ENCODE measurements around the gene GRP.

Gene GRP

DNA sequence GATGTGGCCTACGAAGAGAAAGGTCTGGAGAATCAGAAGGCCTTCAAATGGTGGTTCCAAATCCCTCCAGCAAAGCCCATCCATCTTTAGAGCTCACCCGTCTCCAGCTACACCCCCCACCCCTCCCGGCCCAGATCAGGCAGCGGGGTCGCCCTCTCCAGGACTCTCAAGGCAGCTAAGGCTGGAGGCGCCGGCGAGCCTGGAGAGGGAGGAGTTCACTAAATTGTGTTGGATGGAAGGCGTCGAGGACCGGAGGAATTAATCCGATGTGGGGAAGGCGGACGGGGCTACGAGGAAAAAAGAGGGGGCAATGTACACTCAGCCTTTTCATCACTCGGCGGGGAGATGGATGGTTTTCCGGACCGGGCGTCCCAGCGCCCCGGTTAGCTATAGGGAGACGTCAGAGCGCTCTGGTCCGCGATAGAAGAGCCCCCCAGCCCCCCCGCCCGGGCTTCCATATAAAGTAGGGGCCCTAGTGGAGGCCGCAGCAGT lies at the start of gene GRP:
TSS of gene GRP (plus strand) at position 487 of the 492 bp plus-strand sequence. CDS start 108 bp downstream, outside the sequence.
- no peak for DNase-seq (ENCODE audit: low spot score)

DNA sequence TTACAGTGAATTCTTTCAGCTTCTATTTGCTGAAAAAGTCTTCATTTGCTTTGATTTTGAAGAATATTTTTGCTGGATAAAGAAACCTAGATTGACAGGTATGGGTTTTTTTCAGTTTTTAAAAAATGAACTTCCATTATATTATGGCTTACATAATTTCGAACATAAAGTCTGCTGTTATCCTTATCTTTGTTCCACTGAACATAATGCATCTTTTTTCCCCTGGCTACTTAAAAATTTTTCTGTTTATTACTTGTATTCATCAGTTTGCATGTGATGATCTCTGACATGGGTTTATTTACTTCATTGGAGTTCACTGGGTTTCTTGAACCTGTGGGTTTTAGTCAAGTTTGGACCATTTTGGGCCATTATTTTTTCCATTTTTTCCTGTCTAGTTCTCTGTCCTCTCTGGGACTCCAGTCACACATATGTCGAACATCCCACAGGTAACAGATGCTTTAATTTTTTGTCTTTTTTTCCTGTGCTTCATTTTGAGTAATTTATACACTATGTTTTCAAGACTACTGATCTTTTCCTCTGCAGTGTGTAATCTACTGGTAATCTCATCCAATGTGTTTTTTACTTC lies 47.2 kb upstream of the GRP start:
- no peak for DNase-seq (ENCODE audit: low spot score)

DNA sequence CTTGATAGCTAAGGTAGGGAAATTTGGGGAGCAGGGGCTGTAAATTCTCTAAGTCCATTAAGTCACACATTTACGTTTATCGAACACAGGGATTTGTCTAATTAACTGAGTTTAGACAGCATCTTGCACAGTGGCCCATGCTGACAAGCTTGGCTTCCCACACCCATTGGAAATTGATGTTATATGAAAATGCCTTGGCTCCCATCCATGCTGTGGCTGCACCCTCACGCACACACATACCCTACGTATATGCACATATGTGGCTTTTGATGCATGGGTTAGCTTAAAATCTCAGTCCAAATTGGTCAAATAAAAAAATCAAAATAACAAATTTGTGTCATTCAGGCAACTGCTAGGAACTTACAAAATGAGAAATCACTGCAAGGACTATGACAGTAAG lies 42.5 kb upstream of the GRP start:
- no peak for DNase-seq (ENCODE audit: low spot score)

DNA sequence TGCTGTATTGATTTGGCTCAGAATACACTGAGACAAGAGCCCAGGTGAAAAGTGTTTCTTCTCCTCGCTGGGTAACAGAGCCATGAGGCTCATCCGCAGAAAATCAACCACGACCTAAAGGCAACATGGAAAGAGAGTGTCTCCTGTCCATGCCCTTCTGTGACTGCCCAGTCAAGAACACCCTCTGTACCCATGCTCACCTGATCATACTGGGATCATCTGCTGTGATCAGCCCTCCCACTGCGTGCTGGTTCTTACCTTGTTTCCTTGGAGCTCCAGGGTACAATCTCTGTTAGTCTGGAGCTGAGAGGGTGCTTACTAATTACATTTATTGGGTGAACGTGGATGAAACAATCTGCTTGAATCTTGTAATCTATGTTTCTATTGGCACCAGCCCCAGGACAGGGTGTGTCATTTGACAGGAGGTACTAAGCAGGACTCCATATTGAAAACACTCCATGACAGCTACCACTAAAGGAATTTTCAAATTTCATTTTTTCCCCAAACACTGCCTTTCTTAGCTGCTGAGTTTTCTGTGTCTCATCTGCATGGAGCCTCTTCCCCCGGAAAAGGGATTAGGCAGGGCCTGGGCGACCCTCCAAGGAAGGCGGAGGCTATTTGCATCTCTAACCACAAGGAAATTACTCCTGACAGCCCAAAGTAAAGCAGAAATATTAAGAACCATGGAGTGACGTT lies 39.7 kb upstream of the GRP start:
- no peak for DNase-seq (ENCODE audit: low spot score)

DNA sequence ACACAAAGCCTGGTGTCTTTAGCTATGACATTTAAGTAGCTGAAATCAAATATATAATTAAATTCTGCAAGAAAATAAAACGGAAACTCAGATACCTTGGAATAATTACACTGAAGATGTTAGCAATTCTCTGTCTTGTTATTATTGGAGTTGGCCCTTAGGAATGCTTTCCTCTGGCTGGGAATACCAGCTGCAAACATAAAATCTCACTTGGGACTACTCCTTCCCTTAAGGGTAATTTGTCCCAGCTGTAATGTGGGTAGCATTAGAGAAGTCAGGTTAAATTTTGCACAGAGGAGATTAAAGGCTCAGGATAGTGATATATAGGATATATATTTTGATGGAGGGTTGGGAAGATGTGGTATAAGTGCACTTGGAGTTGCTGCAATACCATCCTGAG lies 37.3 kb upstream of the GRP start:
- no peak for DNase-seq (ENCODE audit: low spot score)

DNA sequence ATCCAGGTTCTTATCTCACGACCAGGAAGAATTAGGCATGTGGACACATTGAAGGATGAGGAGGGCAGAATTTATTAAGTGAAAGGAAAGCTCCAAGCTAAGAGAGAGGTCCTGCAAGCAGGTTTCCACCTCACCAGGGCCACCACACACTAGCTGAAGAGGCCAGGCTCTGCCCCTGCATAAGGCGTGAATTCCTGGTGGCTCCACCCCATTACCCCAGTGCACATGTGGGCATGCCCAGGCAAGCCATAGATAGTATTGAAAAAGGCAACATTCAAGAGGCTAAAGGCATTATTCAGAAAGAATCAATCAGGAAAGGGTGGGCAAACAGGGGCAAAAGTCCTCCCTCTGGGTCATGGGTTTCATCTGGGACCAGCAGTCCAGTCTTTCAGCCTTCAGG lies 30.9 kb upstream of the GRP start:
- DNase-seq (ENCODE audit: low spot score): no peak

DNA sequence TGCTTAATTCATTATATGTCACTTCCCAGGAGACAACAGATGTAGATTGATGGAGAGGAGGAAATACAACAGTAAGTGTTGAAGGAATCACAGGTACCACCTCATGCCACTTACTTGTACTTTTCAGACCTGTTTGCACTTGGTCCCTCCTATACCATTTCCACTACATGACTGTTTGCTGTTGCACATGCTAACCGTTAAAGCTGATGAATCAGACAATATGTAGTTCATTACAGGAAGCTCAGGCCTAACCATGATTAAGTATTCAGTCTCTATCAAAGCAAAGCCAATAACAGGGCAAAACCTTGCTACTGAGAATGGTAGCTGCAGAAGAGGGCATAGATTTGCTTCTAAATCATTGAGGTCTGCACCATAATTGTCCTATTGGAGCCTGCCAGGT lies 30.2 kb upstream of the GRP start:
- DNase-seq (ENCODE audit: low spot score): no peak

DNA sequence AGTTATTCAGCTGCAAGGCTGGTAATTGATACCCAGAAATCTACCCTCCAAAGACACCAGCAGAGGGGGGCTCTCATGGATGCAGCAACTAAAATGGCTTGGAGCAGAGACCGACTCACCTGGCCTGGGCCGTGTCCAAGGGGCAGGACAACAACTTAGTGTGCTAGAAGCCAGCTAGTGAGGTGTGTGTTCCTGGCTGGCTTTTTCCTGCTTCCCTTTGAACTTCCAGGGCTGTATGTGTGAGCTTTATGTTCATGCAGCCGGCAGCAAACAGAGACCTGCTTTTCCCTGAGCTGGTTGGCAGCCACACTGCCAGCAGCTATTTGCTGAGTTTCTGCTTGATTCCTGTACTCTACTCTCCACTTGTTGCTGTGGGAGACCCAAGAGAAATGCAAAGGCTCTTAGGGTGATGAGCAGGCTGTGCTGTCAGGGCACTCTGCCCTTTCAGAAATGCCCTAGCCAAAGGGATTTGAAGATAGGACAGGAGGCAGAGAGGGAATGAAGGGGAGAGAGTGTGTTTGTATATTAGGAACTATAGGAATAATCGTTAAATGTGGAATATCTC lies 23.7 kb upstream of the GRP start:
- no peak for DNase-seq (ENCODE audit: low spot score)

DNA sequence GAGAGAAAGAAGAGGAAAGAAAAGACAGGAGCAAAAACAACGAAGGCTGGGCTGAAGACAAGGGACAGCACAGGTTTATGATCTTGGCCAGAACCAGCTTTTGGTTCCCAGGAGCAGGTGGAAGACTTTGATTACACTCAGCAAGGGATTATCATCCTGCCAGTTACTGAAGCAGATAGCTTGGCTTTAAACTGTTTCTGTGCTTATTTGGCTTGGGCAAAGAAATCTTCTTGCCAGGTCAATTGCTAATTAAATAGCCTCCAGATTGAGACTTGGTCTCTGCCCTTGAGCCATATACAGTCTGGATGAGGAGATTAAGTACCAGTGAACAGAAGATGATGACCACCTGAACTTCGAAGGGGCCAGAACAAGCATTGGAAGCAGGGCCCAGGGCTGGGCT lies 22.3 kb upstream of the GRP start:
- no peak for DNase-seq (ENCODE audit: low spot score)

DNA sequence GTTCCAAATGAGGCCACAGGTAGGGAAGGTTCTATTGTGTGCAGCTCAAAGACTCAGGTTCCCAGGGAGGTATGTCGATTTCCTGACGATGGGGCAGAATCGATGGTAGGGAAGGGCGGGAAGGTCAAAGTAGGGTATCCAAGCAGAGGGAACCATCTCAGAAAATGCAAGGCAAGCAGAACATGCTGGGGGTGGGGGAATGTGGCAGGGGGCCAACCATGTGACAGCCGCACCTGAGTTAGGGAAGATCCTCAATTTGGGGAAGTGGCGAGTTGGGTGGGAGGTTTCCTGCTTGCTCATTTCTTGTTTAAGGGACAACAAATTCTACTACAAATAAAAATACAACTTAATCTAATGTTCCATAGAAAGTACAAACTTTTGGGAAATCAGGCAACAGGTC lies 21.7 kb upstream of the GRP start:
- DNase-seq (ENCODE audit: low spot score): no peak

DNA sequence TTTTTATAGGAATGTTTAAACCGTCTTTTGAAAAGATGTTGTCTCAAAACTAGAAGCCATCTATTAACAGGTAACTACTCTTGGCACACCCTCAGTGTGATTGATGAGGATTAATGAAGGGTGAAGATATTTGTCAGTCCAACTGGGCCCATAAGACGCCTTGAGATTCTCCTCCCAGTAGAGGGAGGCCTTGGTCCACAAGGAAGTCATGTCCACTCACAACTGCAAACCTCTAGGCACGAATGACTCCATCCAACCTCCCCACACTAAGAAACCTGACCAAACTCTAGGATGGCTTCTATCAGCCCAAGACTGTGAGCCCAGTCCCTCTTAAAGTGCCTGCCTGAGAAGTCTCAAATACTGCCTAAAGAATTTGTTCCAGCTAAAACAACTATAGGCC lies 19.2 kb upstream of the GRP start:
- no peak for DNase-seq (ENCODE audit: low spot score)

DNA sequence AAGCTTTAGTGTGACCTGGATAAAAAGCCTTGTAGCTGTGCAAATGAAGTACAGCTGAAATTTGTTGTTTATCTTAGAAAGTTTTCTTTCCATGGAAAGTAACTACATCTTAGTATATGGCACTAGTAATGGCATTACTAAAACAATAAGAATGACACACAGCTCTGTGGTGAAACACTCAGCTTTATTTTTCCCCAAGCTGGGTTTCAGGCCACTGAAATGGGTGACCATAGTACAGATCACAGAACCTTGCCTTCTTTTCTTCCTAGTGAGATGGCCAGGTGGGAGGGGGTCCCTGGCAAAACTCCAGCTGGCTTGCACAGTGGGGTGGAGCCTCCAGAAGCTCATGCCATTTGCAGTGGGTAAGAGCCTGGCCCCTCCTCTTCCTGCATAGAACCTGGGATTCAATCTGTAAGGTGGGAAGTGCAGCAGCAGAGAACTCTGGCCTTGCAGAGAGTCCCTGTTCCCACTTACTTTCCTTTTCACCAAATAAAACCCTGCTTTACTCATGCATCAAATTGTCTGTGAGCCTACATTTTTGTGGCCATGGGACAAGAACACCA lies 17.6 kb upstream of the GRP start:
- no peak for DNase-seq (ENCODE audit: low spot score)

DNA sequence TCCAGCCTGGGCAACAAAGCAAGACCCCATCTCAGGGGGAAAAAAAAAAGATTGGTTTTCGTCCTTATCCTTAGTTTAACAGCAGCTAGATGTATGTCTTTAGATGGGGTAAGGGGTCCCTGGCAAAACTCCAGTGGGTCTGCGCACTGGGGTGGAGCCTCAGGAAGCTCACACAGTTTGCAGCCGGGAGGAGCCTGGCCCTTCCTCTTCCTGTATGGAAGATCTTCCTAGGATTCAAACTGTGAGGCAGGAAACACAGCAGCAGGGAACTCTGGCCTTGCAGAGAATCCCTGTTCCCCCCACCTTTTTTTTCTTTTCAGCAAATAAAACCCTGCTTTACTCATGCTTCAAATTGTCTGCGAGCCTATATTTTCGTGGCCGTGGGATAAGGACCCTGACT lies 12.5 kb upstream of the GRP start:
- no peak for DNase-seq (ENCODE audit: low spot score)

DNA sequence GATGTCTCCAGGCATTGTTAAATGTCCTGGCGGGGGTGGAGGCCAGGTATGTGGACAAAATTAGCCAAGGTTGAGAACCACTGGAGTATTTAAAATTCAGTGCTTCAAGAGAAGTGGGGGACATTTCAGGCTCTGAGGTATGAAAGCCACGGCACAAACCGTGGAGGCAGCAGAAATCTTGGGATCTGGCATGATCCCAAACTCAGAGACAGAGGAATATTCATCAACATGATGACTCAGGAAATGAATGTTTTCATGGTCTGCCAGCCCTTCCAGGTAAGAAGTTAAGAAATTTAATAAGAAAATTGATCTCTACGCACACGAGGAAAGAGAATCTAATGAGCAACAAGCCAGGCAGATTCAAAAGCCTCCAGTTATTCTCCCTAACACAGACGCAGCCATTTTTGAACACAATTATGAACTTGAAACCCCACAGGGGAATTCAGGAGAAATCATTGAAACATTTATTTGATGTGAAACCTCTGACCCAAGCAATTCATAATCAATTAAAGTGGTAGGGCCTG lies 11.3 kb upstream of the GRP start:
- DNase-seq (ENCODE audit: low spot score): no peak

DNA sequence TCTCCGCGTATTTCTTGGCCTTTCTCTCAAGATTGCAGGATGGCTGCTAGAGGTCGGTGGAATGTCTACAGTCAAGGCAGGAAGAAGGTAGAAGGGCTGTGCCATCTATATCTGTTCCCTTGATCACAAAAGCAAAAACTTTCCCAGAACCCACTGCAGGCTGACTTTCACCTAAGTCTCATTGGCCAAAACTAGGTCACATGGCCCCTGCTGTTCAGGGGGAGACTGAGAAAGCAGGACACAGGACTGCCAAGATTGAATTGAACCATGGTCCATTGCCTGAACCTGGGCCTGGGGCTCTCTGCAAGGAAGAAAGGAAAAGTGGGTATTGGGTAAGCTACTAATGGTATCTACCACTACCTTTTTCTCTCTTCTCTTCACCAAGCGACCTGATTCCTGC lies 9.7 kb upstream of the GRP start:
- DNase-seq (ENCODE audit: low spot score): no peak

DNA sequence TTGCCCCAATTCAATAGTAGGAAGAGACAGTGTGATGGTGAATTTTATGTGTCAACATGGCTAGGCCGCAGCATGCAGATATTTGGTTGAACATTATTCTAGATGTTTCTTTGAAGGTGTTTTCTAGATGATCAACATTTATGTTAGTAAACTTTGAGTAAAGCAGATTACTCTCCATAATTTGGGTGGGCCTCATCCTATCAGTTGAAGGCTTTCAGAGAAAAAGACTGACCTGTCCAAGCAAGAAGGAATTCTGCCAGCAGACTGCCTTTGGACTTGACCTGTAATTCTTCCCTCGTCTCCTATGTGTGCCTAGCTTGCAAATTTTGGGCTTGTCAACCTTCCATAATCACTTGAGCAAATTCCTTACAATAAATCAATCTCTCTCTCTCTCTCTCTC lies 8.3 kb upstream of the GRP start:
- DNase-seq (ENCODE audit: low spot score): no peak

DNA sequence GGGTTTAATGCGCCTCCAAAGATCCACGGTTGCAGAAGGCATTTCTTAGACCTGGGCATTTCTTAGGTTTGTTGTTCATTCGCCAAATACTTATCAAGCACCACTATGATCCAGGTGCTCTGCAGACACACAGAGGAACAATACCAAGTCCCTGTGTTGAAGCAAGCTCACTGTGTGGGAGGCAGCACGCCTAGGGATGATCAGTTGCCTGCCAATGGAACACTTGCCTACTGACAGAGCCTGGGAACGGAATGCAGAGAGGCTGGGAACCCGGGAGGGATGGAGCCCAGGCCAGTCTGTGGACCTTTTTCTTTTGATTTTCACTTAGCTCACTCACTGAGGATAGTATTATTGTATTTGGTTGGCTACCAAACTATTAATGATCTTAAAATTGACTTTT lies 1.9 kb upstream of the GRP start:
- DNase-seq (ENCODE audit: low spot score): no peak

DNA sequence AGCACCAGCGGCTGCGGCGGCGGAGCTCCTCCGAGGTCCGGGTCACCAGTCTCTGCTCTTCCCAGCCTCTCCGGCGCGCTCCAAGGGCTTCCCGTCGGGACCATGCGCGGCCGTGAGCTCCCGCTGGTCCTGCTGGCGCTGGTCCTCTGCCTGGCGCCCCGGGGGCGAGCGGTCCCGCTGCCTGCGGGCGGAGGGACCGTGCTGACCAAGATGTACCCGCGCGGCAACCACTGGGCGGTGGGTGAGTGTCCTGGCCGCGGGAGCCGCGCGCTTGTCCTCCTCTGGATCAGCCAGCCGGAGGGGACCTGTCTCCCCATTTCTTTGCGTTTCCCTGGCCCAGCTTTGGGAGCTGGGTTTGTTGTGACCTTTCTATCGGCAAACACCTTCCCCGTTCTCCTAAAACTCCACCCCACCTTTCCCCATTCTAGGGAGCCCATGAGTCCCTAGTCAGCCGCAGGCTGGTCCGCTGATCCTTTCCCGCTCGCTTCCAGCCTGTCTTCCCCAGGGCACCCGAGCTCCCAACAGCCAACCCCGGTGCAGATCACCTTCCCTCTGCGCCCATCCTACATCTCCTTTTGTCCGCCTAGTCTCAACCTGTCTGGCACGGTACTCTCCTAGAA lies 316 bp downstream of the GRP start:
- no peak for DNase-seq (ENCODE audit: low spot score)

DNA sequence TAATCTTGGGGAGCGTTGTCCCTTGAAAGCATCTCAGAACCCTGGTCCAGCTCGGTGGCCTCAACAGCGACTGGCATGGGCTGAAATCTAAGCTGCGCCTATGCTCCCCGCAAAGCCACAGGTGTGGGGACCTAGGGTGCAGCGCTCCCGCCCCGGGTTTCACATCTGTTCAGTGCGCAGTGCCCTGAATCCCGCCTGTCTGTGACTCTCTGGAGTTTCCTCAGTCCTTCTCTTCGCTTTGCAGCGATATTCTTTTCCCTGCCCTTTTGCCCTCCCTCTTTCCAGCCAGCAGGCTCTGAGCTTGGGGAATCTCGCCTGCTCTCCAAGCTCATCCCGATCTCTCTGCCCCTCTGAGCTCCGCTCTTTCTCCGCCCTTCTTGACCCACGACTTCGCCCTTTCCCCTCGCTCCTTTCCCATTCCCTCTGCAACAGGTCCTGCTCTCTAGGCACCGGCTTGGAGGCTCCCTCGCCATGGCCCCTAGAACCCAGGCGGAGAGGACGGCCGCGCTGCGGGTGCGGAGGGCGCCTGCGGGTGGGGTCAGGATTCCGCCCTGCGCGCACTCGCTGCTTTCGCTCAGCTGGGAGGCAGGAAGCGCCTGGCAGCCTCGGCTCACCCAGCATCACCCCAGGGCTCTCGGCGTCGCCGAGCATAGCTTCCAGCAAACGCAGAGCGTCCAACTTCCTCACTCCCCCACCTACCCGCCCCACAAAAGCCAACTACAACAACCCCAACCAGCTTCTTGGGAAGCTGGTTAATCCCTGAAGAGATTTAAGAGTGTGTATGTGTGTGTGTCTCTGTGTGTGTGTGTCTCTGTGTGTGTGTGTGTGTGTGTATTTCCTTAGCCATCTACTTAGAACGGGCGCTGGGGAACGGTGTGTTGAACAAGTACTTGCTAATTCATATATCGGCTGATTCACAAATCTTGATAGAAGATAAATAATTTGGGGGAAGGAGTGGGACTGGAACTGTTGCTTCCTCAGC lies 1.1 kb downstream of the GRP start:
- DNase-seq (ENCODE audit: low spot score): no peak

DNA sequence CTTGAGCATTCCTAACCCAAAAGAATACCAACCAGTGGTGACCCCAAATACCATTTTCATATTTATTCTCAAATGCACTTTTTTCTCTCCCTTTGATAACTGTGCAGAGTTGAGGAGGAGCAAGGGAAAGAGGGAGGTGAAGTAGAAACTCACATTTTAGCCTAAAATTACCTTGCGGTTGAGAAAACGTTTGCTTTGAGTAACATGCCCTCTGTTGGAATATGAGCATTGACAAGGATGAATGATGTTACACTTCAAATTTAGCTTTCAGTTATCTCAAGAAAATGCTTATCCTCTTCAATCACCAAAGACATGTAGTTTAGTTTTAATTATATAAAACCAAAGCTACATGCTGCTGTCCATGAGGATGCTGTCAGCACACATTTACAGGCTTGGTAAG lies 2.4 kb downstream of the GRP start:
- no peak for DNase-seq (ENCODE audit: low spot score)

DNA sequence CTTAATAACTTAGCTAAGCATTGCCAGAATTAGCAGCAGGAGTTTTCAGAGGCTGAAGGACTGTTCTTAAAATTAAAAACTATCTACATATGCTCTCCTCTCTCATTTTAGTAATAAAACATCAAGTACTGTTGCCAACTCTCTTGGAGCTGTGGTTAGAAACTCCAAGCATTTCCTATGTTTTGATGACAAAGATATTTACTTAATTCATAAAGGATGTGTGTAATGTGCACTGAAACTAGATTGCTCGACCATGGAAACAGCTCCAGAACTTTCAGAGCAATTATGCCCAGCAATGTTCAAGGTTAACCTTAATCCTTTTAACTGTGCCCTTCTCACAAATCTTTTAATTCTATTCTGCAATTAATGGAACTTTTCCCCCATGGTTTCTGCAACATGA lies 8.4 kb downstream of the GRP start:
- DNase-seq (ENCODE audit: low spot score): no peak

DNA sequence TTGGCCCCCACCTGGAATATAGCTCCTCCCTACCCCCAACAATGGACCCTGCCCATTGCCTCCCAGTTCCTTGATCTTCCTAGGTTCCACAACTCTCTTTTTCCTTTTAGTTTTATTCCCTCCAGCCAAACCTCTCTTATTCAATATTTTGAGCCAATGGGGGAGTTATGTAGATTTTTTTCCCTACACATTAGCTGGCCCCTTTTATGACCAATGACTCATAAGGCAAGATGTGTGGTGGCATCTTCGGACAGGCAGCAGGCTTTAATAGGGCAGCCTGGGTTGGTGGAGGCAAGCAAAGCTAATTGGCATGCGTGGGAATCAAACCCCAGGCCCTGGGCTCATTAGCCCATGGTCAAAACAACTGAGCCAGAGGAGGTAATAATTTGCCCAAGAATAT lies 9.2 kb downstream of the GRP start:
- no peak for DNase-seq (ENCODE audit: low spot score)
